AML-193 (cell line): ENCODE data around the gene CLDN11.

Experiments used
- DNase-seq, 2 experiments: peaks; one replicate each; lab custom pipeline; 2025; lab: John Stamatoyannopoulos, UW

CLDN11 gene

GRCh38 chr3:170470063-170471016 lies 51.7 kb downstream of the CLDN11 start:
- DNase-seq = no peak

- DNase-seq = no peak
These were observed 52.5 kb downstream of the CLDN11 start for GRCh38 chr3:170471149-170471548.

GRCh38 chr3:170473358-170473757 lies 54.7 kb downstream of the CLDN11 start:
- no peak for DNase-seq

- DNase-seq = no peak
These were observed 56.5 kb downstream of the CLDN11 start for GRCh38 chr3:170475092-170475685.

GRCh38 chr3:170476291-170476690 lies 57.6 kb downstream of the CLDN11 start:
- DNase-seq = no peak

GRCh38 chr3:170477395-170477794 lies 58.7 kb downstream of the CLDN11 start:
- DNase-seq = no peak

- no peak for DNase-seq
These were observed 61.4 kb downstream of the CLDN11 start for GRCh38 chr3:170480111-170480510.

GRCh38 chr3:170482199-170482598 lies 63.5 kb downstream of the CLDN11 start:
- DNase-seq = no peak

GRCh38 chr3:170483485-170484262 lies 65.0 kb downstream of the CLDN11 start:
- DNase-seq = no peak
